ENCODE results near the gene RNF130. TPM values are rescaled to one million over a fixed set of nuclear protein-coding genes. Genes with fewer than 3 reads are reported as not detected.

The RNF130 gene
- total RNA-seq, 1 donor from 2014 or later: 103 TPM

DNA sequence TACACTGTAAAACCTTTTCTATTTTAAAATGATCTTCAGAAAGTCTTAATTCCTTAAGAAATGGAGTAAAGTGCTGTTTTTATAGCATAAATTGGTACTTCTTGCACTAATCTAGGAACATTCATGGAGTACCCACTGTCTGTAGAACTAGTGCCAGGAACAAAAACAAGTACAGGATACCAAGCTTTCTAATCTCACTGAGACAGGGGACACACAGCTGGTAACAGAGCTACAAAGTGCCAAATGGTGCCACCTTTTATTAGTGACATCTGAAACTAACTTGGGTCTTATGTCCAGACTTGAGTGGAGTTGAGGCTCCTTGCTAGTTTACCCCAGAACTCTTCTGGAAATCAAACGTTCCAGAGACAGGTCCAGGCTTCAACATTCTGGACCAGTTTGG is 57.9 kb downstream of the RNF130 start:
- H3K27ac ChIP-seq: no peak overlapping the region
- DNase-seq (ENCODE audit: extremely low spot score in 2 of 2): no peak
- peaks cover 0 to 4% of the 10 kb centered on the region in 2 donors for H3K36me3 ChIP-seq
- no peak for TF ChIP-seq POLR2AphosphoS5 (IDR thresholded peaks at IDR 0.05; ENCODE audit: insufficient read depth in 1 of 2, low read depth in 1 of 2)
- H3K27me3 ChIP-seq: no peaks in the 10 kb centered on the region
- no peak overlapping the region for H3K4me3 ChIP-seq
- no peaks in the 10 kb centered on the region for H3K9me3 ChIP-seq
- H3K4me1 ChIP-seq: no peaks in the 10 kb centered on the region
- intact Hi-C loops (cut with DNase I): no loop called here

DNA sequence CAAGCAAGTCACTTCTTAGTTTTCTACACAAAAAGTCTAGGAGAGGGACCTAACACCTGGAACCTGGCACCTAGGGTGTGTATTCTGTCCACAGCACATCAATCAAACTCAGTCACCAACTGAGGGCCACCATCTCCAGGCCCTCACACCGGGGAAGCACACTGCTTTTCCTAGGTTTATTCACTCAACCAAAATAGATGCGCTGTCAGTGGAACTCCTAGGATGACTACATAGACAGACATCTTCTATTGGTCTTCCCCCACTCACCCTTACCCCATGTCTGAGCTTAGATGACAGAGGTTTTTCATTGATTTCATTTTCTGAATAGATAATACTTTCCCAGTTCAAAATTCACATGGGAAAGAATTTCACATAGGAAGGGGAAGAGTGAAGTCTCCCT is 59.2 kb downstream of the RNF130 start:
- H3K36me3 ChIP-seq: peaks cover 0 to 4% of the 10 kb centered on the region in 2 donors
- no peak for DNase-seq (ENCODE audit: extremely low spot score in 2 of 2)
- intact Hi-C loops (cut with DNase I): no loop called here

GRCh38 chr5:180010636-180011035 is 60.9 kb downstream of the RNF130 start:
- H3K9me3 ChIP-seq: no peaks in the 10 kb centered on the region
- H3K27ac ChIP-seq: no peak overlapping the region
- no peak for TF ChIP-seq CTCF (IDR thresholded peaks at IDR 0.05)
- no peak for TF ChIP-seq POLR2AphosphoS5 (IDR thresholded peaks at IDR 0.05; ENCODE audit: insufficient read depth in 1 of 2, low read depth in 1 of 2)
- TF ChIP-seq POLR2A (IDR thresholded peaks at IDR 0.05): no peak
- peaks cover 10% of the 10 kb centered on the region for H3K4me1 ChIP-seq
- DNase-seq (ENCODE audit: extremely low spot score in 2 of 2): no peak
- no peak overlapping the region for H3K4me3 ChIP-seq
- no peaks in the 10 kb centered on the region for H3K27me3 ChIP-seq
- H3K36me3 ChIP-seq: peaks cover 0 to 4% of the 10 kb centered on the region in 2 donors
- intact Hi-C loops (cut with DNase I): no loop called here

More for the DNA sequence above, 59.2 kb downstream of the RNF130 start:
- Histone ChIP-seq H3K27ac (no peak overlapping the region), H3K9me3 (no peaks in the 10 kb centered on the region), H3K4me3 (no peak overlapping the region), H3K4me1 (peaks cover 4% of the 10 kb centered on the region), H3K27me3 (no peaks in the 10 kb centered on the region)
- TF ChIP-seq POLR2A (IDR thresholded peaks at IDR 0.05) (no peak), POLR2AphosphoS5 (IDR thresholded peaks at IDR 0.05; ENCODE audit: insufficient read depth in 1 of 2, low read depth in 1 of 2) (no peak), CTCF (IDR thresholded peaks at IDR 0.05) (no peak)

- Histone ChIP-seq H3K4me1 (peaks cover 10% of the 10 kb centered on the region), H3K9me3 (no peaks in the 10 kb centered on the region), H3K4me3 (no peak overlapping the region), H3K36me3 (peaks cover 0 to 4% of the 10 kb centered on the region in 2 donors), H3K27ac (no peak overlapping the region), H3K27me3 (no peaks in the 10 kb centered on the region)
- TF ChIP-seq POLR2AphosphoS5 (IDR thresholded peaks at IDR 0.05; ENCODE audit: insufficient read depth in 1 of 2, low read depth in 1 of 2) (no peak), CTCF (IDR thresholded peaks at IDR 0.05) (no peak), POLR2A (IDR thresholded peaks at IDR 0.05) (no peak)
- DNase-seq (ENCODE audit: extremely low spot score in 2 of 2): no peak
- intact Hi-C loops (cut with DNase I): no loop called here
Observed at GRCh38 chr5:180009581-180009980, 62.0 kb downstream of the RNF130 start.

DNA sequence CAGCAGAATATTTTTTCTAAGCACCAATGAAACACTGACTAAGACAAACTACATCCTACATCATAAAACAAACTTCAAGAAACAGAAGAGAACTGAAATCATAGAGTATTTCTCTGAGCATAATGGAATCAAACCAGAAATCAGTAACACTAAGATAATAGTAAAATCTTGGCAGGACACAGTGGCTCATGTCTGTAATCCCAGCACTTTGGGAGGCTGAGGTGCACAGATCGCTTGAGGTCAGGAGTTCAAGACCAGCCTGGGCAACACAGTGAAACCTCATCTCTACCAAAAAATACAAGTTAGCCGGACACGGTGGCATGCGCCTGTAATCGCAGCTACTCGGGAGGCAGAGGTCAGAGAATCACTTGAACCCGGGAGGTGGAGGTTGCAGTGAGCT is 63.1 kb downstream of the RNF130 start:
- intact Hi-C loops (cut with DNase I): no loop called here
- Histone ChIP-seq H3K9me3 (no peaks in the 10 kb centered on the region), H3K4me1 (peaks cover 10% of the 10 kb centered on the region), H3K27me3 (no peaks in the 10 kb centered on the region), H3K27ac (no peak overlapping the region), H3K4me3 (no peak overlapping the region), H3K36me3 (peaks cover 0 to 4% of the 10 kb centered on the region in 2 donors)
- DNase-seq (ENCODE audit: extremely low spot score in 2 of 2): no peak
- no peak for TF ChIP-seq POLR2A (IDR thresholded peaks at IDR 0.05)
- TF ChIP-seq CTCF (IDR thresholded peaks at IDR 0.05): no peak
- no peak for TF ChIP-seq POLR2AphosphoS5 (IDR thresholded peaks at IDR 0.05; ENCODE audit: insufficient read depth in 1 of 2, low read depth in 1 of 2)

Measured in vagina (tissue), 2 donors.